Measurements from ENCODE around the gene PHF21B.

DNA sequence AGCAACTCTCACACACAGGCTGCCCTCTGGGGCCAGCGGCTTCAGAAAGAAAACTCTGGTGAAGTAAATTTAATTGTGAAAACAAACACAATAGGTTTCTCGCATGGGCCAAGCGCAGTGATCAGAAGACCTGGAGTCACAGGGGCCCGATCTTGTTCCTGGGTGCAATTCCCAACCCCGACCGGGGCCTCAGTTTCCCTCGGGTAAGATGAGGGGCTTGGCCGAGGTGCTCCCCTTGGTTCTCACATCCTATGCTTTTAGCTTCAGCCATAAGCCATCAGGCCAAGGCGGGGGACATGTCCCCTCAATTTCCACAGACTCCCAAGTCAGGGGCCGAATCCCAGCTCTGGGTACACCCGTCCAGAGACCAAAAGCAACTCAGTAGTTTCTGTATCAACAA, 11.5 kb downstream of the PHF21B start:
- TF ChIP-seq, protein P1, sequence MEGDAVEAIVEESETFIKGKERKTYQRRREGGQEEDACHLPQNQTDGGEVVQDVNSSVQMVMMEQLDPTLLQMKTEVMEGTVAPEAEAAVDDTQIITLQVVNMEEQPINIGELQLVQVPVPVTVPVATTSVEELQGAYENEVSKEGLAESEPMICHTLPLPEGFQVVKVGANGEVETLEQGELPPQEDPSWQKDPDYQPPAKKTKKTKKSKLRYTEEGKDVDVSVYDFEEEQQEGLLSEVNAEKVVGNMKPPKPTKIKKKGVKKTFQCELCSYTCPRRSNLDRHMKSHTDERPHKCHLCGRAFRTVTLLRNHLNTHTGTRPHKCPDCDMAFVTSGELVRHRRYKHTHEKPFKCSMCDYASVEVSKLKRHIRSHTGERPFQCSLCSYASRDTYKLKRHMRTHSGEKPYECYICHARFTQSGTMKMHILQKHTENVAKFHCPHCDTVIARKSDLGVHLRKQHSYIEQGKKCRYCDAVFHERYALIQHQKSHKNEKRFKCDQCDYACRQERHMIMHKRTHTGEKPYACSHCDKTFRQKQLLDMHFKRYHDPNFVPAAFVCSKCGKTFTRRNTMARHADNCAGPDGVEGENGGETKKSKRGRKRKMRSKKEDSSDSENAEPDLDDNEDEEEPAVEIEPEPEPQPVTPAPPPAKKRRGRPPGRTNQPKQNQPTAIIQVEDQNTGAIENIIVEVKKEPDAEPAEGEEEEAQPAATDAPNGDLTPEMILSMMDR (optimal IDR thresholded peaks at IDR 0.05 in 1 of 3, IDR thresholded peaks at IDR 0.05 in 1 of 3, conservative IDR thresholded peaks at IDR 0.05 in 1 of 3; ENCODE audit: extremely low read depth in 1 of 3, insufficient read depth in 2 of 3, low read length in 3 of 3): no peak
- no peak for TF ChIP-seq EZH2 (IDR thresholded peaks at IDR 0.05; ENCODE audit: low read length)

All from keratinocyte (primary cell).